Measurements from ENCODE around the gene ITM2C. TPM values are rescaled to one million over a fixed set of nuclear protein-coding genes. Genes with fewer than 3 reads are reported as not detected.

The ITM2C gene
- total and polyA plus RNA-seq, 2 of the 8 experiments (the other 6 are each of a cell fraction or from before 2014, with no cell fraction given): 362 to 742 TPM

- H3K9me3 ChIP-seq (ENCODE audit: insufficient read depth in 2 of 2, low read depth in 1 of 2, low read length in 1 of 2): no peaks in the 10 kb centered on the region
- no peak overlapping the region for H3K14ac ChIP-seq (ENCODE audit: insufficient read length)
- no peak overlapping the region for H3K27ac ChIP-seq (ENCODE audit: low read depth, low read length)
- H3K9ac ChIP-seq (replicated peaks in 1 of 4; ENCODE audit: extremely low read depth in 1 of 4, low read depth in 3 of 4, low read length in 3 of 4): no peak overlapping the region
- H4K91ac ChIP-seq (replicated peaks; ENCODE audit: insufficient read length, low read length): no peak overlapping the region
- H3K4ac ChIP-seq (replicated peaks; ENCODE audit: insufficient read length, low read depth, low read length): no peak overlapping the region
- no peak for FAIRE-seq
- WGBS, 2 experiments (ENCODE audit: extremely low coverage in 1 of 2, insufficient coverage in 1 of 2, insufficient read length in 1 of 2, insufficient replicate concordance in 2 of 2, low coverage in 1 of 2, low lambda C conversion rate in 2 of 2, missing lambda C conversion rate in 1 of 2): 77% methylated on average over 15 of the region's 15 CpGs; no CpG with 5 or more reads in 1 of the 2 experiments
- no peak overlapping the region for H3K4me3 ChIP-seq (ENCODE audit: extremely low read depth in 1 of 4, insufficient read depth in 2 of 4, low read depth in 3 of 4, low read length in 4 of 4)
- H3K36me3 ChIP-seq (ENCODE audit: control insufficient read depth in 2 of 4, insufficient read depth in 4 of 4, low read length in 3 of 4): no peaks in the 10 kb centered on the region
- H3K79me1 ChIP-seq (ENCODE audit: low read depth, low read length): no peaks in the 10 kb centered on the region
- H2BK15ac ChIP-seq (ENCODE audit: low read length): 0 out of 2 replicates have a peak overlapping the region, but pooled peaks have one; percentile 12
- H3K4me1 ChIP-seq (replicated peaks in 1 of 4; ENCODE audit: control insufficient read depth in 3 of 4, insufficient read depth in 4 of 4, low read length in 3 of 4): peaks cover 7 to 28% (median 20%) of the 10 kb centered on the region in 4 experiments
- H2BK120ac ChIP-seq (replicated peaks; ENCODE audit: low read depth, low read length): no peak overlapping the region
- H3K23me2 ChIP-seq (ENCODE audit: low read depth, low read length): no peaks in the 10 kb centered on the region
- peak overlapping the region; percentile 26; the same call in 1 of the 2 replicates for H3K18ac ChIP-seq (ENCODE audit: extremely low read depth, low read length)
- ChIA-PET POLR2A (ENCODE audit: partially characterized antibody) (interaction anchor here (0.6 to 1.1 kb wide), 2 partner anchors 18 to 35 kb away, joined by 3 to 6 read pairs; no protein-coding TSS in a partner anchor), CTCF (ENCODE audit: partially characterized antibody) (interaction anchor here (0.6 to 21.7 kb wide), 11 partner anchors 8 to 148 kb away, joined by 3 to 332 read pairs (median 4); partner anchors contain the start of gene GPR55)
- peak overlapping the region; percentile 91; the same call in 1 of the 2 replicates for H2BK20ac ChIP-seq (ENCODE audit: low read length)
- no peak overlapping the region for H4K5ac ChIP-seq (ENCODE audit: insufficient read length, low read depth, low read length)
- H4K8ac ChIP-seq (ENCODE audit: extremely low read depth, insufficient read depth, low read length): 0 out of 2 replicates have a peak overlapping the region, but pooled peaks have one; percentile 21
- no peaks in the 10 kb centered on the region for H4K20me1 ChIP-seq (replicated peaks in 1 of 2; ENCODE audit: control insufficient read depth in 1 of 2, insufficient read depth in 2 of 2, low read length in 2 of 2)
- H3K56ac ChIP-seq (replicated peaks; ENCODE audit: insufficient read length, low read depth, low read length): no peak overlapping the region
- peak overlapping the region; percentile 47; the same call in 1 of the 2 replicates for H2BK5ac ChIP-seq (ENCODE audit: low read depth, low read length)
- no peak overlapping the region; the same call in 1 of the 2 replicates for H2AK5ac ChIP-seq (ENCODE audit: low read depth, low read length)
- H2BK12ac ChIP-seq (ENCODE audit: low read depth, low read length): peak overlapping the region; percentile 80; the same call in 1 of the 2 replicates
- DNase-seq (ENCODE audit: low read depth in 1 of 2, low spot score in 2 of 2): no peak
- H3K4me2 ChIP-seq (ENCODE audit: insufficient read depth in 1 of 2, low read depth in 2 of 2, low read length in 2 of 2): 0 out of 4 replicates have a peak overlapping the region, but pooled peaks have one; percentile 15 to 23
- H3K23ac ChIP-seq (ENCODE audit: insufficient read length): no peak overlapping the region
- peaks cover 0 to 13% (median 0%) of the 10 kb centered on the region in 4 experiments; a peak in 3 of 7 replicates for H3K27me3 ChIP-seq (replicated peaks in 1 of 4; ENCODE audit: control insufficient read depth in 3 of 4, extremely low read depth in 1 of 4, insufficient read depth in 3 of 4, low read length in 3 of 4)
- H3K79me2 ChIP-seq (ENCODE audit: control insufficient read depth in 1 of 2, insufficient read depth in 2 of 2, low read length in 2 of 2): no peaks in the 10 kb centered on the region
- TF ChIP-seq SP4 (IDR thresholded peaks at IDR 0.05; ENCODE audit: low read length) (no peak), GABPA (IDR thresholded peaks at IDR 0.05; ENCODE audit: borderline replicate concordance, insufficient read depth, low read length) (no peak), RFX5 (IDR thresholded peaks at IDR 0.05; ENCODE audit: borderline replicate concordance, low read depth, low read length) (no peak), TEAD4 (IDR thresholded peaks at IDR 0.05; ENCODE audit: low read depth, low read length) (no peak), TCF12 (IDR thresholded peaks at IDR 0.05; ENCODE audit: low read depth, low read length) (no peak), CEBPB (IDR thresholded peaks at IDR 0.05; ENCODE audit: low read depth, low read length) (no peak), CBX5 (IDR thresholded peaks at IDR 0.05; ENCODE audit: low read depth, low read length) (no peak)
- H2AFZ ChIP-seq (ENCODE audit: low read length): no peak overlapping the region
Observed at GRCh38 chr2:230904856-230905447, 40.2 kb downstream of the ITM2C start.
